Mesendoderm (in vitro differentiated cells): ENCODE results near the gene PLEKHA4.
A peak's percentile ranks its signal among the peaks of the same experiment; 100 is the strongest.

Experiments
- DNase-seq: peaks from one replicate; pipeline ENCODE4 v3.0.0; 2013
- H2AK5ac ChIP-seq: 2 replicates; pipeline ENCODE4 v1.6.1; 2013; ENCODE audit warnings: low read length, inconsistent platforms
- H2BK120ac ChIP-seq: 2 replicates; pipeline ENCODE4 v1.6.1; 2013; ENCODE audit warnings: low read depth, mild to moderate bottlenecking, low read length, moderate library complexity, mixed read lengths
- H2BK15ac ChIP-seq: replicated peaks from 2 replicates; pipeline ENCODE4 v1.6.1; 2013; ENCODE audit warnings: low read depth, mild to moderate bottlenecking, moderate library complexity
- H2BK5ac ChIP-seq: 2 replicates; pipeline ENCODE4 v1.6.1; 2013; ENCODE audit warnings: low read length, inconsistent platforms
- H3K18ac ChIP-seq: 2 replicates; pipeline ENCODE4 v1.6.1; 2013; ENCODE audit warnings: mild to moderate bottlenecking, low read length, mixed read lengths
- H3K23ac ChIP-seq: one replicate; pipeline ENCODE4 v1.6.1; 2013; ENCODE audit warnings: low read length
- H3K27ac ChIP-seq: 2 replicates; pipeline ENCODE4 v1.5.1; 2013; ENCODE audit warnings: low read depth, mild to moderate bottlenecking, inconsistent platforms, low read length, moderate library complexity
- H3K27me3 ChIP-seq: 2 replicates; pipeline ENCODE4 v1.6.1; 2013; ENCODE audit warnings: low read length, control low read depth, mild to moderate bottlenecking, inconsistent platforms; ENCODE audit not compliant: insufficient read depth, poor library complexity
- H3K36me3 ChIP-seq: 2 replicates; pipeline ENCODE4 v1.6.1; 2013; ENCODE audit warnings: low read length, inconsistent platforms; ENCODE audit not compliant: control insufficient read depth, insufficient read depth
- H3K4ac ChIP-seq: one replicate; pipeline ENCODE4 v1.6.1; 2013; ENCODE audit warnings: low read depth, mild to moderate bottlenecking, low read length, moderate library complexity
- H3K4me1 ChIP-seq: 2 replicates; pipeline ENCODE4 v1.6.1; 2013; ENCODE audit warnings: low read depth, low read length, inconsistent platforms; ENCODE audit not compliant: control insufficient read depth
- H3K4me2 ChIP-seq: 2 replicates; pipeline ENCODE4 v1.6.1; 2013; ENCODE audit warnings: low read length
- H3K4me3 ChIP-seq: 2 replicates; pipeline ENCODE4 v1.5.1; 2013; ENCODE audit warnings: mild to moderate bottlenecking, low read length
- H3K56ac ChIP-seq: one replicate; pipeline ENCODE4 v1.6.1; 2013; ENCODE audit warnings: low read length
- H3K79me1 ChIP-seq: 2 replicates; pipeline ENCODE4 v1.6.1; 2013; ENCODE audit warnings: low read length, inconsistent platforms
- H3K79me2 ChIP-seq: 2 replicates; pipeline ENCODE4 v1.6.1; 2013; ENCODE audit warnings: mild to moderate bottlenecking, low read length; ENCODE audit not compliant: control insufficient read depth, insufficient read depth
- H3K9ac ChIP-seq: 2 replicates; pipeline ENCODE4 v1.6.1; 2013; ENCODE audit warnings: low read length, inconsistent platforms
- H4K5ac ChIP-seq: one replicate; pipeline ENCODE4 v1.6.1; 2013; ENCODE audit warnings: low read length
- H4K8ac ChIP-seq: one replicate; pipeline ENCODE4 v1.6.1; 2013; ENCODE audit warnings: low read depth, mild to moderate bottlenecking, control low read depth, low read length, moderate library complexity
- WGBS: extraction: QIAGEN DNeasy Blood & Tissue Kit; methylation state at CpG from one replicate; pipeline ENCODE4 v1.1.7; 2013; ENCODE audit warnings: low lambda C conversion rate, missing lambda C conversion rate; ENCODE audit not compliant: insufficient coverage; ENCODE audit errors: extremely low coverage; 5-methylcytosine and 5-hydroxymethylcytosine counted together

The PLEKHA4 gene

GRCh38 chr19:48796298-48797083 lies 71.9 kb downstream of the PLEKHA4 start:
- no peak overlapping the region for H4K5ac ChIP-seq
- no peak overlapping the region for H3K4me3 ChIP-seq
- no peak overlapping the region for H3K27ac ChIP-seq
- H2BK15ac ChIP-seq, result no peak overlapping the region
- H3K9ac ChIP-seq, result no peak overlapping the region
- no peak overlapping the region for H3K23ac ChIP-seq
- no peaks in the 10 kb centered on the region for H3K79me1 ChIP-seq
- H3K36me3 ChIP-seq, result no peaks in the 10 kb centered on the region
- no peak overlapping the region for H2BK5ac ChIP-seq
- no peak for DNase-seq
- no peak overlapping the region for H3K18ac ChIP-seq
- no peaks in the 10 kb centered on the region for H3K27me3 ChIP-seq
- H2BK120ac ChIP-seq, result no peak overlapping the region
- WGBS, result no CpG with 5 or more reads among the region's 20 CpGs
- H3K56ac ChIP-seq, result no peak overlapping the region
- peaks cover 3% of the 10 kb centered on the region for H3K4me1 ChIP-seq
- no peak overlapping the region for H3K4ac ChIP-seq
- H2AK5ac ChIP-seq, result no peak overlapping the region
- no peaks in the 10 kb centered on the region for H3K79me2 ChIP-seq
- no peak overlapping the region for H3K4me2 ChIP-seq
- H4K8ac ChIP-seq, result no peak overlapping the region

GRCh38 chr19:48795685-48796070 lies 72.7 kb downstream of the PLEKHA4 start:
- H3K4ac ChIP-seq, result no peak overlapping the region
- no peak overlapping the region for H2AK5ac ChIP-seq
- H3K79me1 ChIP-seq, result no peaks in the 10 kb centered on the region
- H3K27me3 ChIP-seq, result no peaks in the 10 kb centered on the region
- no peak overlapping the region for H2BK5ac ChIP-seq
- no peak overlapping the region for H3K18ac ChIP-seq
- no peak overlapping the region for H2BK15ac ChIP-seq
- no CpG with 5 or more reads among the region's 2 CpGs for WGBS
- H2BK120ac ChIP-seq, result no peak overlapping the region
- no peak for DNase-seq
- H3K56ac ChIP-seq, result no peak overlapping the region
- peaks cover 3% of the 10 kb centered on the region for H3K4me1 ChIP-seq
- no peak overlapping the region for H3K9ac ChIP-seq
- H4K8ac ChIP-seq, result no peak overlapping the region
- no peak overlapping the region for H3K4me3 ChIP-seq
- no peaks in the 10 kb centered on the region for H3K36me3 ChIP-seq
- no peak overlapping the region for H3K23ac ChIP-seq
- no peaks in the 10 kb centered on the region for H3K79me2 ChIP-seq
- H3K4me2 ChIP-seq, result no peak overlapping the region
- no peak overlapping the region for H4K5ac ChIP-seq
- no peak overlapping the region for H3K27ac ChIP-seq

GRCh38 chr19:48795055-48795684 lies 73.2 kb downstream of the PLEKHA4 start:
- Histone ChIP-seq H3K27ac (no peak overlapping the region), H3K27me3 (no peaks in the 10 kb centered on the region), H4K5ac (no peak overlapping the region), H3K4me3 (peak overlapping the region; percentile 77), H3K79me1 (no peaks in the 10 kb centered on the region), H2BK5ac (no peak overlapping the region), H3K9ac (peak overlapping the region; percentile 64), H4K8ac (no peak overlapping the region), H3K36me3 (no peaks in the 10 kb centered on the region), H3K4me2 (peak overlapping the region; percentile 87), H3K4ac (no peak overlapping the region), H3K4me1 (peaks cover 3% of the 10 kb centered on the region), H3K79me2 (no peaks in the 10 kb centered on the region), H3K18ac (no peak overlapping the region), H2BK120ac (no peak overlapping the region), H3K23ac (no peak overlapping the region), H2BK15ac (no peak overlapping the region), H2AK5ac (no peak overlapping the region), H3K56ac (peak overlapping the region; percentile 90)
- DNase-seq, result peak; percentile 97
- WGBS, result no CpG with 5 or more reads among the region's 38 CpGs

- H3K79me1 ChIP-seq, result no peaks in the 10 kb centered on the region
- H3K27ac ChIP-seq, result no peak overlapping the region
- H3K18ac ChIP-seq, result no peak overlapping the region
- no peak overlapping the region for H4K8ac ChIP-seq
- peak overlapping the region; percentile 39 for H3K56ac ChIP-seq
- H2AK5ac ChIP-seq, result no peak overlapping the region
- H3K27me3 ChIP-seq, result no peaks in the 10 kb centered on the region
- peaks cover 2% of the 10 kb centered on the region for H3K4me1 ChIP-seq
- no peak overlapping the region for H3K4me2 ChIP-seq
- no peak overlapping the region for H3K4ac ChIP-seq
- H4K5ac ChIP-seq, result no peak overlapping the region
- no peak overlapping the region for H3K4me3 ChIP-seq
- no peak overlapping the region for H2BK5ac ChIP-seq
- H2BK120ac ChIP-seq, result no peak overlapping the region
- no CpG with 5 or more reads among the region's 6 CpGs for WGBS
- H2BK15ac ChIP-seq, result no peak overlapping the region
- H3K36me3 ChIP-seq, result no peaks in the 10 kb centered on the region
- H3K23ac ChIP-seq, result no peak overlapping the region
- no peak for DNase-seq
- H3K79me2 ChIP-seq, result no peaks in the 10 kb centered on the region
- no peak overlapping the region for H3K9ac ChIP-seq
These were observed 74.1 kb downstream of the PLEKHA4 start for GRCh38 chr19:48794291-48794690.

GRCh38 chr19:48793271-48793670 lies 75.1 kb downstream of the PLEKHA4 start:
- no peak overlapping the region for H3K18ac ChIP-seq
- H3K9ac ChIP-seq, result no peak overlapping the region
- no peak overlapping the region for H3K4ac ChIP-seq
- H2BK5ac ChIP-seq, result no peak overlapping the region
- H4K8ac ChIP-seq, result no peak overlapping the region
- H3K79me1 ChIP-seq, result no peaks in the 10 kb centered on the region
- H3K56ac ChIP-seq, result no peak overlapping the region
- no peaks in the 10 kb centered on the region for H3K79me2 ChIP-seq
- H3K4me3 ChIP-seq, result no peak overlapping the region
- H3K23ac ChIP-seq, result no peak overlapping the region
- H2BK15ac ChIP-seq, result no peak overlapping the region
- no peaks in the 10 kb centered on the region for H3K4me1 ChIP-seq
- H4K5ac ChIP-seq, result no peak overlapping the region
- no peak overlapping the region for H3K4me2 ChIP-seq
- no peak for DNase-seq
- H2BK120ac ChIP-seq, result no peak overlapping the region
- H3K36me3 ChIP-seq, result no peaks in the 10 kb centered on the region
- no CpG with 5 or more reads among the region's 8 CpGs for WGBS
- no peaks in the 10 kb centered on the region for H3K27me3 ChIP-seq
- H3K27ac ChIP-seq, result no peak overlapping the region
- H2AK5ac ChIP-seq, result no peak overlapping the region
